D721Med (cell line): ENCODE data around the gene NTF4.
"Not testable (repeated sequence)": the region's sequence is repeated elsewhere in the genome, so short reads cannot be mapped to it uniquely, and the experiment has no call there.

Experiments used
- DNase-seq: peaks from one replicate; pipeline ENCODE4 v3.0.0; 2011; ENCODE audit warnings: low spot score; ENCODE audit not compliant: insufficient read length
- FAIRE-seq: peaks from 2 replicates; lab custom pipeline; 2011; peaks lifted over from hg19 to GRCh38; lab: Jason Lieb, UNC
- CTCF ChIP-seq: IDR thresholded peaks from 2 replicates; pipeline ENCODE4 v1.5.1; 2012; ENCODE audit warnings: mild to moderate bottlenecking, control low read depth; ENCODE audit not compliant: insufficient read depth; ENCODE audit errors: missing control alignments

Gene NTF4

GRCh38 chr19:49064029-49064629 is 489 bp downstream of the NTF4 start:
- FAIRE-seq (no peak), DNase-seq (peak; percentile 11)
- TF ChIP-seq CTCF: no peak

GRCh38 chr19:49061445-49061844 is 3.2 kb downstream of the NTF4 start:
- FAIRE-seq: no peak
- no peak for TF ChIP-seq CTCF

GRCh38 chr19:49061000-49061399 is 3.6 kb downstream of the NTF4 start:
- no peak for FAIRE-seq
- TF ChIP-seq CTCF: no peak

More at GRCh38 chr19:49061445-49061844, 3.2 kb downstream of the NTF4 start:
- no peak for DNase-seq

GRCh38 chr19:49059053-49059452 is 5.6 kb downstream of the NTF4 start:
- no peak for FAIRE-seq
- no peak for TF ChIP-seq CTCF
- DNase-seq: no peak

More at GRCh38 chr19:49061000-49061399, 3.6 kb downstream of the NTF4 start:
- DNase-seq: no peak

- DNase-seq (no peak), FAIRE-seq (no peak)
- no peak for TF ChIP-seq CTCF
Observed at GRCh38 chr19:49058562-49058961, 6.1 kb downstream of the NTF4 start.

GRCh38 chr19:49057636-49058234 is 6.9 kb downstream of the NTF4 start, which contains the start of gene CGB7:
TSS of gene CGB7 (minus strand) at chr19:49057749. CDS start at chr19:49055375, 2,374 bp downstream.
- no peak for TF ChIP-seq CTCF
- FAIRE-seq: no peak
- DNase-seq: no peak

- DNase-seq, FAIRE-seq: not testable (repeated sequence)
Observed at GRCh38 chr19:49056902-49057596, 7.6 kb downstream of the NTF4 start.
